PFSK-1 (cell line): ENCODE measurements around the gene LRRC8C.

Experiments
- FOXP2 ChIP-seq: optimal IDR thresholded peaks from 2 replicates; pipeline ENCODE3; 2011; ENCODE audit warnings: borderline replicate concordance, control low read depth, inconsistent platforms; ENCODE audit not compliant: insufficient read depth; ENCODE audit errors: extremely low read length, extremely low read depth
- POLR2AphosphoS5 ChIP-seq: IDR thresholded peaks from 2 replicates; pipeline ENCODE4 v1.6.1; 2012; ENCODE audit warnings: low read depth, mild to moderate bottlenecking, control low read depth, low read length, moderate library complexity
- SIN3A ChIP-seq: IDR thresholded peaks from 2 replicates; pipeline ENCODE4 v1.6.1; 2012; ENCODE audit warnings: mild to moderate bottlenecking, low read length, moderate library complexity, borderline replicate concordance; ENCODE audit not compliant: insufficient read depth
- TAF1 ChIP-seq: IDR thresholded peaks from 2 replicates; pipeline ENCODE4 v1.6.1; 2012; ENCODE audit warnings: low read length, control low read depth, borderline replicate concordance; ENCODE audit not compliant: insufficient read depth
- TF ChIP-seq, protein P1 (sequence below), 2 experiments: IDR thresholded peaks; 2 replicates each; pipeline versions ENCODE4 v1.6.1 to v1.8.0; 2011 to 2012; ENCODE audit warnings: low read depth in 2 of 2, low read length in 2 of 2, control low read depth in 1 of 2, inconsistent platforms in 1 of 2, mild to moderate bottlenecking in 1 of 2, moderate library complexity in 1 of 2; ENCODE audit not compliant: insufficient read depth in 1 of 2

Gene LRRC8C

DNA sequence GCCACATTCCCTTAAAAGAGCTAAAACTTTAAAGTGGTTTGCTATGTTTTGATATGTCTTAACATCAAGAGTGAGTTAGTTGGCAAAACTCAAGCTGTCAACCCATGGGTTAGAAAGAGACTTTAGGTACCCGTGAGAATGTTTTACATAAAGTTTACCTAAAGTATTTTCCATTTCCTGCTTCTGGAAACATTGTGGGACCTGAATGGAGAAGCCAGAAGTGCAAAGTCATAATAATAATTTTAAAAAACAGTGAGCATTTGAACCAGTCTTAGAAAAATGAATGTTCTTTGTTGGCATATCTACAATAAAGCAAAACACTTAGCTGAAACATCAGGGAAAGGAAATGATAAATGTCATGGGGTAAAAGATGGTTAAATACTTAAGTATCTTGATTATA, 34.8 kb downstream of the LRRC8C start:
- TF ChIP-seq TAF1, result no peak
- TF ChIP-seq, protein P1, sequence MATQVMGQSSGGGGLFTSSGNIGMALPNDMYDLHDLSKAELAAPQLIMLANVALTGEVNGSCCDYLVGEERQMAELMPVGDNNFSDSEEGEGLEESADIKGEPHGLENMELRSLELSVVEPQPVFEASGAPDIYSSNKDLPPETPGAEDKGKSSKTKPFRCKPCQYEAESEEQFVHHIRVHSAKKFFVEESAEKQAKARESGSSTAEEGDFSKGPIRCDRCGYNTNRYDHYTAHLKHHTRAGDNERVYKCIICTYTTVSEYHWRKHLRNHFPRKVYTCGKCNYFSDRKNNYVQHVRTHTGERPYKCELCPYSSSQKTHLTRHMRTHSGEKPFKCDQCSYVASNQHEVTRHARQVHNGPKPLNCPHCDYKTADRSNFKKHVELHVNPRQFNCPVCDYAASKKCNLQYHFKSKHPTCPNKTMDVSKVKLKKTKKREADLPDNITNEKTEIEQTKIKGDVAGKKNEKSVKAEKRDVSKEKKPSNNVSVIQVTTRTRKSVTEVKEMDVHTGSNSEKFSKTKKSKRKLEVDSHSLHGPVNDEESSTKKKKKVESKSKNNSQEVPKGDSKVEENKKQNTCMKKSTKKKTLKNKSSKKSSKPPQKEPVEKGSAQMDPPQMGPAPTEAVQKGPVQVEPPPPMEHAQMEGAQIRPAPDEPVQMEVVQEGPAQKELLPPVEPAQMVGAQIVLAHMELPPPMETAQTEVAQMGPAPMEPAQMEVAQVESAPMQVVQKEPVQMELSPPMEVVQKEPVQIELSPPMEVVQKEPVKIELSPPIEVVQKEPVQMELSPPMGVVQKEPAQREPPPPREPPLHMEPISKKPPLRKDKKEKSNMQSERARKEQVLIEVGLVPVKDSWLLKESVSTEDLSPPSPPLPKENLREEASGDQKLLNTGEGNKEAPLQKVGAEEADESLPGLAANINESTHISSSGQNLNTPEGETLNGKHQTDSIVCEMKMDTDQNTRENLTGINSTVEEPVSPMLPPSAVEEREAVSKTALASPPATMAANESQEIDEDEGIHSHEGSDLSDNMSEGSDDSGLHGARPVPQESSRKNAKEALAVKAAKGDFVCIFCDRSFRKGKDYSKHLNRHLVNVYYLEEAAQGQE (IDR thresholded peaks at IDR 0.05; ENCODE audit: insufficient read depth in 1 of 2, low read depth in 2 of 2, low read length in 2 of 2), result no peak
- no peak for TF ChIP-seq POLR2AphosphoS5
- no peak for TF ChIP-seq FOXP2
- TF ChIP-seq SIN3A, result no peak

- TF ChIP-seq SIN3A, result no peak
- TF ChIP-seq, protein P1 (IDR thresholded peaks at IDR 0.05; ENCODE audit: insufficient read depth in 1 of 2, low read depth in 2 of 2, low read length in 2 of 2), result no peak
- TF ChIP-seq POLR2AphosphoS5, result no peak
- TF ChIP-seq FOXP2, result no peak
- TF ChIP-seq TAF1, result no peak
Observed at GRCh38 chr1:89668961-89669360, 36.0 kb downstream of the LRRC8C start.

DNA sequence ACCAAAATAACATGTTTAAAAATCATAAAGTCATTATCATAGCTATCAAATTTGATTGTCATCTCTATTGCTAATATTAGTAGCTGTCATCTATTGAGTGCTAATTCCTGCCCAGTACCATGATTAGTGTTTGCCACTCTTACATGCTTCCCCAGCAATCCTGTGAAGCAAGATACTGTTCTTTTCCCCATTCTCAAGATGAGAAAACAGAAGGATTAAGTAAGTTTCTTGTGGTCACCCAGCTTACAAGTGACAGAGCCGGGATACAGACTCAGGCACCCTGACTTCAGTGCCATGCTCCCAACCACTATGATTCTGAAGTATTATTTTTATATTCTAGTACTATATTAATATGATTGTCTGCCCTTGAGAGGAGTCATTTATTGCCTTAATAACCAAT, 36.5 kb downstream of the LRRC8C start:
- no peak for TF ChIP-seq POLR2AphosphoS5
- no peak for TF ChIP-seq SIN3A
- TF ChIP-seq FOXP2, result no peak
- TF ChIP-seq TAF1, result no peak
- TF ChIP-seq, protein P1 (IDR thresholded peaks at IDR 0.05; ENCODE audit: insufficient read depth in 1 of 2, low read depth in 2 of 2, low read length in 2 of 2), result no peak

DNA sequence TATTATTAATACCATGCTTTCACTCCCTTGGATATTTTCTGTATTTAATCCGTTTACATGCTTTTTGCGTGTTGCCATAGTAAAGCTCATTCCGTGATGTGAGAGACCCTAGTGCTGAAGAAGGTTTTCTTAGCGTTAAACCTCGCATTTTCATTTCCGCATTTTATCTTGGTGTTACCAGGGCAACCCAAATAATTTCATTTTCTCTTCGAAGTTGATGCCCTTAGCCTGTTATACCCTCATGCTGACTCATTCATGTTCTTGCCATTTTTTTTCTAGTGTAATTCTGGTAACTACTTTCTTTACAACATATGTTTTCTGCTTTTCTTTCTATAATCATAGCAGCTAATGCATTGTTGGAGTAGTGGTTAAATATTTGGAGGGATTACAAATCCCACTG, 37.2 kb downstream of the LRRC8C start:
- no peak for TF ChIP-seq FOXP2
- TF ChIP-seq TAF1, result no peak
- TF ChIP-seq SIN3A, result no peak
- TF ChIP-seq POLR2AphosphoS5, result no peak
- TF ChIP-seq, protein P1 (IDR thresholded peaks at IDR 0.05; ENCODE audit: insufficient read depth in 1 of 2, low read depth in 2 of 2, low read length in 2 of 2), result no peak

GRCh38 chr1:89670711-89671110, 37.8 kb downstream of the LRRC8C start:
- TF ChIP-seq POLR2AphosphoS5, result no peak
- TF ChIP-seq SIN3A, result no peak
- TF ChIP-seq, protein P1 (IDR thresholded peaks at IDR 0.05; ENCODE audit: insufficient read depth in 1 of 2, low read depth in 2 of 2, low read length in 2 of 2), result no peak
- TF ChIP-seq TAF1, result no peak
- no peak for TF ChIP-seq FOXP2
